ENCODE data around the gene CEP131.

GRCh38 chr17:81143717-81144422 lies 78.9 kb downstream of the CEP131 start:
- TF ChIP-seq CTCF (IDR thresholded peaks at IDR 0.05) (no peak), POLR2AphosphoS5 (IDR thresholded peaks at IDR 0.05) (no peak)
